ENCODE data around the gene RUNX1.
A peak's percentile ranks its signal among the peaks of the same experiment; 100 is the strongest.

Gene RUNX1

DNA sequence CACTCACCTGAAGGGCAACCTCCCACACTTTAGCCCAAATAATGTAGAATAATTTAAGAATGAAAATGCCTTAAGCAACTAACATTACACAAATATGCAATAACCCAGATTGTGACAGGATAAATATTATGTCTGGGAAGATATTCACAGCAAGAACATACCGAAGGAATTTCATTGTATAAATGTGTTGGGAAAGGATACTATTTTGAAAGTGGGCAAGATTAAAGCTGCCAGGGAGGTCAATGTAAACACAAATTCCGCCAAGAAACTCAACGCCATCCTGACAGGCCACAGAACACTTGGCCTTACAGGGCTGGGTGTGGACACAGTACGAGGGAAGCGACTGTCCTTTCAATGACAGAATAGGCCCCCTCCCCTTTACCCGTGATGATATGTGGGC lies 173.3 kb downstream of the RUNX1 start:
- no peak for DNase-seq

DNA sequence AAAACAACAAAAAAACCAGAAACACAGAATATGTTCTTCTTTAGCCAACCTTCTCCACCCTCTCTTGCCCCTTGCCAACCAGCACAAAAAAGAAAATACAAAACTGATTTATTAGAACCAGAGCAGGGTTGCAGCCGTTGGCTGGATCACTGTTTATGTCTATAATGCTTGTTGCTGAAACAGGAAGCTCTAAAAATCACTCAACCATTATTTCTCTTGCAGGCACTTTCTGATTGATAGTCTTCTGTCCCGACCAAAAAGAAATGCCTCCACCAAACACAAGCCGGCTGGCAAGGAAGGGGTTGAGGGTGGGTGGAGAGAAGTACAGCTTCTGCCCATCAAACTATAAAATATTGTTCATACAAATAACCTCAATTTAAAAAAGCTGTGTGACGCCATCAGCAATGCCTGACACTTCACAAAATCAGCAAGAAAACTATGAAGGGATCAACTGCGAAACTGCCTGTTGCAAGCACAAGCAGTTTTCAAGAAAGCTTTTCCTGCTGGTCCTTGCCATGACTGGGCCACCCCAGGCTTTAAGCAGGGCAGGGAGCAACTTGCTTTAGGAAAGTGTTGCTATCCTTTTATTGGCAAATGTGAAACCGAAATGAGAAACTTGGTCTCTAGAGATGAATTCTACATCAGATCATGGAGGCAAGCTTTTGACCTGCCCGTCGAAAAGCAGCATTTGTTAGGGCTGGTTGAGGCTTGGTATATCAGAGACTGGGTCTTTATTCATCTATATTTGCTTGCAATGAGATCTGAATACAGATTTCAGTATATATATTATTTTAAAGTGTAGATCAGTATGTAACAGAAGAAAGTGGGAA lies 174.2 kb downstream of the RUNX1 start:
- DNase-seq = no peak

DNA sequence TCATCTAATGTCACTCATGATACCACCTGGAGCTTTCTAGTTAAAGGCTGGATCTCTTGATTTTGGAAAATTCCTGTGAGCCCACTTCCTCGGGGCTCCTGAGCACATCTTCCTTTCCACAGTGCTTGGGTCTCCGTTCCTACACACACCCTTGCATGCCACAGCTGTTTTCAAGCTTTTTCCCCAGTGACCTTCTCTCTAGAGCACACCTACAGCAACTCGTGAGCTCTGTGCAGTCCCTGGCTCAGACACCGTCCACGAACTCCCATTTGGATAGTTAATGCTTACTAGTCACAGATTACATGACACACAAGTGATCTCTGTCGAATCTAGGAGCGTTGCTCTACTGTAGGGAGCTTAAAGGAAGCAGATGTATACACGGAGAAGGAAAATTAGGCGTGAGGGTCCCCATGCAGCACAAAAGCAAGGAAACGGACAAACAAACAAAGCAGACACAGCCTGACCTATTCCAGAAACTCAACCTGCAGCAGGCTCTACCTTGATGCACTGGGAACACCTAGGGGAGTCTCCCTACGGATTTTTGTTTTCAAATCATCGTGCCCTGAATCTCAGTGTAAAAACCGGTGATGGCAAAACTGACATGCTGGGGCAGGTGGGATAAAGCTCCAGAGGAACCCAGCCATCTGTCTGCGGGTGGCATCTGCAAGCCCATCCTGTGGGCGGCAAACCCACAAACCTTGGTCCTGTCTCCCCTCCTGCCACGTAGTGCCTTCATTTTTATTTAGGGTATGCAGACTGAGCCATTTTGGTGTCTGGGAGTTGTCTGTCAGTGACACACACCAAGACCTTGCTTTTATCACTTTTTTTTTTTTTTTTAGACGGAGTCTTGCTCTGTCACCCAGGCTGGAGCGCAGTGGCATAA lies 177.8 kb downstream of the RUNX1 start:
- no peak for DNase-seq

DNA sequence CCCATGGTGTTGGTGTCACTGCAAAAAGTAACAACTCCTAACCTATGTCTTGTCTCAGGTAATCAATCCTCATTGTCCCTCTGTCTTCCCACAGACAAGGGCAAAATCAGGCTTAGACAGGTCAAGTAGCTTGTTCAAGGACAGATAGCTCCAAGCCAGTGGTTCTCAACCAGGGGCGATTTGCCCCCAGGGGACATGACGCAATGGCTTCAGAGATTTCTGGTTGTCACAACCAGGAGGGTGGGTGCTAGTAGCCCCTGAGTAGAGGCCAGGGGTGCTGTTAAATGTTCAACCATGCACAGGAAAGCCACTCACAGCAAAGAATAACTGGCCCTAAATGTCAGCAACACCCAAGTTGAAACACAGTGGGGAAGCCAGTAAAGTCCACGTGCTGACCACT lies 178.9 kb downstream of the RUNX1 start:
- no peak for DNase-seq

DNA sequence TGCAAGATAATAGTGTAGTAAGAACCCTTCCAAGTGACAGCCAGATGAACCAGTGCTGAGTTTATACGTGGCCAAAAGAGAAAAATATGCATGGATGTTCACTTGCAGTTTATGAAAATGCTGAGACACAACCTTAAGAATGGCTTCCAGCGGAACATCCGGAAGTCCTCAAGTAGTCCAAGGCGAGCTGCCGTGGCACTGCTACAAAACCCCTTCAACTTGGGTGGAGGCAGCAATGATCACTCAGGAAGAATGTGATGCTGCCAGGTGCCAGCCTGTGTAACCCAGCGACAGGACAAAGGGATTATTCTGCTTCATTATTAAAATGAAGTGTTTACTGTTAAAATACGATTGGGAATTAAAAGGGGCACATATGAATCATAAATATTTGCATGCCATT lies 179.6 kb downstream of the RUNX1 start:
- DNase-seq = no peak

DNA sequence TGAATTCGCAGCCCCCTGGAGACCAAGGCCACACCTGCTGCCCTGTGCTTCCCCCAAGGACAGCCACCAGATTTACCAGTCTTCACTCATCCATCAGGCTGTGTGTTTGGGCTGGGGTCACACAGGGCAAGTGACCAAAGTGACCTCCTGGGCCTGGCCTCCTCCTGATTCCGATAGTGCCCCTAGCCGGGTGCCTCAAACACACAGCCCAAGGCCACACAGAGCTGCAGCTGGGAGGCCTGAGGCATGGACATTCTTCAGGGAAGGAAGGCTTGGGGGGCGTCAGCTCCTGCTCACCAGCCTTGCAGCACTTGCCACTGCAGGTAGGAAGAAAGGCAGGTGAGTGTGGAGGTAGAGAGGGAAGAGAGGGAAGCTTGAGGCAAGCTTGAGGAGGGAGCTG lies 181.3 kb downstream of the RUNX1 start:
- no peak for DNase-seq

DNA sequence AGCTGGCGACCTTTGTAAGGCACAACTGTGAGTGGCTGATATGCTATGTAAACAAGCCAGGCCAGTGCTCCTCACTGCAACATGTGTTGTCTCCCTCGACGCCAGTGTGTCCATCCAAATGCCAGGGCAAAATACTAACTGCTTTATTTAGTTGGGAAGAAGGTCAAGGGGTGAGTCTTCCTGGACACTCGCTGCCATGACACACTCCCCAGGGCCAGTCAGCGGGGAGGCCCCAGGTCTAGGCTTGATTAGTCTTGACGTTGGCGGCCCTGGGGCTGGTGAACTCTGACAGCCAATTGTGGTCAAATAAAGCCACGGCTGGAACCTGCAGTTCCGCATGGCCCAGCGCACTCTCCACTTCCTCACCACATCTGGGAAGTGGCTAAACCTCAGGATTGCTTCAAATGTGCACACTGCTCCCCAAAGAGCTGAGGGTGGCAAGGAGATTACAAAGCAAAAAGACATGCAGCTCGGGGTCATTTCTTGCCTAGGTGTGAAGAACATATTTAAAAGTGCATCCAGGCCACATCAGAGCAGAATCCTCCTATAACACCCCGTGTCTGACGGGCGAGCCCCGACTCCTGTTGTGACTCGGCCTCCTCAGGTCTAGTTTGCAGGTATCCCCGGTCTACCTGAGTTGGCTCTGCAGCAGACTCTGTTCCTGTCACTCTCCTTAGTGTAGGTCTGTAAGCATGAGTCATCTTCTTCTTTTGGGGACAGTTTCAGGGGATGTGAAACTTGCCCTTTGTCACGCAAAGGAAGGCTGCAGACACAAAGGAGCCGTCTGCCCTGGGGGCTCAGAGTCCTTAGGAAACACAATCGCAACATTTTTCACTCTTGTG lies 183.5 kb downstream of the RUNX1 start:
- peak in 1 of 5 donors; percentile 80 for DNase-seq

DNA sequence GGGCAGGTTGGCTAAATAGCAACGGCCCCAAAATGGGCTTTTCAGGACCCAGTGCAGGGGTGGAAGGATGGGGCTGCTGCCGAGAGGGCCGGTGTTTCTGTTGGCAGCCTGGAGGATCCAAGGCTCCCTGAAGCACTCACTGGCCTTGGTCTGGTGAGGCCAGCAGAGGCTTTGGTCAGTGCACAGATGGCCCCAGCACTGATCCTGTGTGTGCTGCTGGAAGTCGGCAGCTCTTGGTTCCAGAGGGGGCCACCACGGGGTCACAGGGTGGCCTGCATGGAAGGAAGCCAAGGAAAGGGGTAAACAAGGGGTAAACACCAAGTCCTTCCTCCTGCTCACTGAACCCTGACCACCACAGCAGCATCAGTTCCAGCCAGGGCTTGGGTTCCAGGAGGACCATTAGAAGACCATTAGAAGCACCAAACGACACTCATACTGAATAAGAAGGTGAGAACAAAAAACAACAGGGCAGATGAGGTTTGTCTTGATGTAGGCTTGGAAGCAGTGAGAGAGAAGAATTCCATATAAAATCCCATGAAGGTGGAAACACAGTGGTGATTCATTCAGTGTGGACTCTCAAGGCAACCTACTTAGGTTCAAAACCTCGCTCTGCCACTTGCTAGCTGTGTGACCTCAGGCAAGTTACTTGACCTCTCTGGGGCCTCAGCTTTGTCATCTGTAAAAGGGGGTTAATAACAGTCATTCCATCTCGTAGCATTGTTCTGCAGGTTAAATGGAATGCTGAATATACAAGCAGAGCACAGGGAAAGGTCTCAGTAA lies 184.5 kb downstream of the RUNX1 start:
- no peak for DNase-seq

DNA sequence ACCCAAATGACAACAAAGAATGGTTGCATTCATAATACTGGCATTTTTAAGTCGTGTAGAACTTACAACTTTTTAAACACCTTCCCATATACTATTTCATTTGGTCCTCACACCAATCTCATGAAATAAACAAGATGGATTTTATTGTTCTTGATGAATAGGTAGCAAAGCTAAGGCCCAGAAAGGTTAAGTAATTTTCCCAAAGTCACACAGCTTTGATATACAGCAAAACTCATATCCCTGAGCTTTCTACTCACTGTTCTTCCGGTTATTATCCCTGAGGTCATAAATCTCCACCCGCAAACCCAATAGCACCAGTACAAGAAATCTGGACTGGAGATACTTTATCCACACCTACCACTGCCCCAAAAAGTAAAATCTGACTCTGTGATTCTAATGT lies 186.2 kb downstream of the RUNX1 start:
- DNase-seq = no peak

DNA sequence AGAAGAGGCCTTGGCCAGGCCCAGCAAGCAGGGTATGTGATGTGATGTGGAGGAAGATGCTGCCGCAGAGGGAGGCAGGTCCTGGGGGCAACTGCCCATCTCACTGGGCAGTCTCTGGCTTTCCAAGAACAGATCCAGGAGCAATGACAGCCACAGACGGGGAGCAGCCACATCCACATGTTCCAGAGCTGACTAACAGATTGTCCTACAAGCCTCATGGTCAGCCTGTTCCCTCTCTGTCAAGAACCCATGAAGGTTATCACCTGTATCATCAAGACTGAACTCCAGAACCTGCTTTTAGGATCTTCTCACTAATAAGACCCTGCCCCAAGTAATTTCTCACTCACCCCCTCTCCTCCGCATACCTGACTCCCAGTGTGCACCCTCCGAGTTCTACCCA lies 187.8 kb downstream of the RUNX1 start:
- no peak for DNase-seq

DNA sequence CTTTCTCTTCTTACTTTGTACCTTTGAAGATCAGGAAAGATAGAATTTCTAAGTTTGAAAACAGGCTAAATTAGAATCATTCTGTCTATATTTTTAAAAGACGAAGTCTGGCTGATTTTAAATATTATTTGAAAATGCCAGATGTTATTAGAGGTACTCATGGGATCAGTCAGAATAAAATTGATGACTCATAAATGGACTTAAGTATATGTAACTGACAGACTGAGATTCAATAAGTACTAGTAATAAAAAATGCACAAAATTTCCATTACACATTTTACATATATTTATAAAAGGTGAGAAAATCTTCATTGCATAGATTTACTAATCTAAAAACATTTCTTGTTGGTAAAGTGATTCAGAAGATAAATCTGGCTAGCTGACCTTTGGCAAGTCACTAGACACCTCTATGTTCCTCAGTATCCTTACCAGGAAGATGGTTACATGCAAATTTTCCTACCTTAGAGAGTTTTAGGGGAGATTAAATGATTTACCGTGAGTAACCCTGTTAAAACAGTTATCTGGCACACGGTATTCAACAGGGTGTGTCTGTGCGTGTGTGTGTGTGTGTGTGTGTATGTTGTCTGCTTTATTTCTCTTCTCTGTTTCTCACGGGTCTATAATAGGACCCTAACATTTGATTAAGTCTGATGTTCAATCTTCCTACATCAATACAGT lies 189.0 kb downstream of the RUNX1 start:
- no peak for DNase-seq

DNA sequence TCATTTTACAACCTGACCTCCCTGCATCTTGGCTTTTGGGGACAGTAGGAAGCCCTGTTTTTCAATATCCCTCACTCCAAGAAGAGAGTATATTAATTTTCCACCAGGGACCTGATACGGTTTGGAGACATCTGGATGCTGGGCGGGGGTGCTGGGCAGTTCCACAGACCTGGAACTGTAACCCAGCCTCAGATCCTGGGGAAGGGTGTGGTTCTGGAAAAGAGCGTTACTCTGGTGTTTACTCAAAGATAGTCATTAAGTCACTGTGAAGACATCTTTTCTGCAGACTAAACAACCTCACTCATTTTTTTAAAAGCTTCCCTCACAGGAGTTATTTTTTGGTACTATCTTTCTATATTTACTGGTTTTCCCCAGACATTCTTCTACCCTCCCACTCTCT lies 190.5 kb downstream of the RUNX1 start:
- DNase-seq = no peak

DNA sequence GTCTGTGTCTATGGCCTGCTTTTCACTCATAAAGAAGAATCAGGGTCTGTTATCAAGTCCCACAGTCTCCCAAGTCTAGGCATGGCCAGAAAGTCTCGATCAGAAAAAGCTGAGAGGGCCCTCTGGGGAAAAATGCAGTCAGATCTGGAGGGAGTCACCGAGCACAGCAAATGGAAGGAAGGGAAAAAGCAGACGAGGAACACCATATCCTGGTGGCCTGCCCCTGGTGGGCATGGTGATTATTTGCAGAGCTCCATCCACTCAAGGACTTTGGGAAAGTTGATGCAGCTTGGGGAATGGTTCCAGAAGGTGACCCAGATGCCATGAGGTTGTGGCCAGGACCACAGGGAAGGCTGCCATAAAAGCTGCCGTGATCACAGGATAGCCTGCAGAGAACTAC lies 191.2 kb downstream of the RUNX1 start:
- no peak for DNase-seq

DNA sequence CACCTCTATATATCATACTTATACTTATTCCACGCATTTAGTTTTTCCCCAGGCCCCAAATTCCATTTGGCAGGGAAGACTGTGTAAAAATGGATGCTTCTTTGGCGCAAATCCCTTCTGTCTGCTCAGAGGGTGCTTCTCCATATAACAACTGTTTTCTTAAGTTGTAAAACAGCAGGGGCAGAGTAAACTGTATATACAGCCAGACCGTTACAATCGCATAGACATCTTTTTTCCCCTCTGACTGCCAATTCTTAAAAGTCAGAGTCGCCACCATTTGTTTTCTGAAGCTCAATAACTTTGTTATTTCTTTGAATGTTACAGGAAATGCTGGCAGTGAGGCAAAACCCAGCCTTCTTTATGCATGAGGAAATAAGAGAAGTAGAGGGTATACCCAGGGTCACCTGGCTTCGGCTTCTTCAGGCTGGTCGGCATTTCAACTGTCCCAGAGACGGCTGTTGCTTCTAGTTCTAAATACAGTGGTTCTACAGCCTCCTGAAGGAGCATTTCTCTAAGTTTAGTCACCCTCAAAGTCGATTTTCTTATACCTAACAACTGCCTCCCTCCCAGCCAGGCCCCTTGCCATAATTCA lies 191.9 kb downstream of the RUNX1 start:
- no peak for DNase-seq

DNA sequence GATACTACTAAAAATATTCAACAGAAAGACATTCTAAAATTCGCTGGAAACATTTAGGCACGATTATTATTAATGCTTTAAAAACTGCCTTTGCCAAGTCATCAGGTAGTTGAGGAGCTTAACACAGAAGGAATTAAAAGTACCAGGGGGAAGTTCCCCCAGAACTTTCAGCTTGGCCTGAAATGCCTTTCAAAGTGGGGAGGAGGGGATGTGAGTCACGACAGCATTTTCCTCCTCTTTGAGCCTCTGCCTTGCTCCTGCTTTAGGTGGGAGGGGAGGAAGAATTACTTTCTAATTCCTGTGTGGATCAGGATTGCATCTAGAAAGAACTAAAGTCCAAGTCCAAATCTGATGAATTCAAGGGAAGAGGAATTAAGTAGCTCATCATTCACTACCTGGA lies 196.7 kb downstream of the RUNX1 start:
- DNase-seq = no peak

DNA sequence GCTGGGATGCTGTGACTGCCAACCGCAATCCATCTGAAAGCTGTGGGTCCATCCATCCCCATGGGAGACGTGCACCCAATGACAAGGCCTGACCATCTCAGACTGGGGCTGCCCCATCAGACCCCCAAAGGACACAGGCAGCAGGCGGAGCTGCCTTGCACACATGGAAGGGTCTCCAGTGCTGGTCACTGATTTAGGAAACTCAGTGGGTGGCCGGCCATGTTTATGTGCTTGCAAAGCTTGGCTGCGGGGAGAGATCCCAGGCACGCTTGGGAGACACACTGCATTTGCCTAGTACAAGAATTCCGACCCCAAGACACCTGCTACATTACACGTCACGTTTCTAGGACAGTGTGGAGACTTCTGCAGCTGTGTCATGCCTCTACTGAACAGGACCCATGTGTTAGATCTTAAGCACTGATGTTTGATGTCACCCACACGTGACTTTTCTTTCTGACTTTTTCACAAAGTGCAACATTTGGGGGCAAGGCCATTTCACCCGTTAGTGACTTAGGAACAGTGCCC lies 198.9 kb downstream of the RUNX1 start:
- no peak for DNase-seq

DNA sequence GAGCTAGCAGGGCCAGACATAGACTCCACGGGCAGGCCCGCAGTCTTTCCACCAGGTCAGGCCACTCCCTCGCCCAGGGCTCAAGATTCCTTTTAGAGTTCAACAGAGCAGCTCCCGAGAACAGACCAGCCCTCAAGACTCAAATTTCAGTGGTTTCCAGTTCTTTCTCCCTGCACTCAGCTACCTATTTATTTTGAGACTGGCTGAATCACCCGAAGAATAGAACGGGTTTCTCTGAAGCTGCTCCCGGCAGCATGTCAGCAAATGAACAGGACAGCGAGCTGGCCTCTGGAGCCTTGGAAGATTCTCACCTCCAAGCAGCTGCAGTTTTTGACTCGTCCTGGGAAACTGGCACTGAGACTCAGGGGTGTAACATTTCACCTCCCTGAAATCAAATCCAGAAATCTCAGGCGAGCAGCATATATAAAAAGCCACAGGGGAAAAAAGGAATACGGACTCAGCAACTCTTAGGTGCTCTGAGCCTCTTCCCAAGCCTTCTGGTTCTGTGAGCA lies 202.4 kb downstream of the RUNX1 start:
- no peak for DNase-seq

DNA sequence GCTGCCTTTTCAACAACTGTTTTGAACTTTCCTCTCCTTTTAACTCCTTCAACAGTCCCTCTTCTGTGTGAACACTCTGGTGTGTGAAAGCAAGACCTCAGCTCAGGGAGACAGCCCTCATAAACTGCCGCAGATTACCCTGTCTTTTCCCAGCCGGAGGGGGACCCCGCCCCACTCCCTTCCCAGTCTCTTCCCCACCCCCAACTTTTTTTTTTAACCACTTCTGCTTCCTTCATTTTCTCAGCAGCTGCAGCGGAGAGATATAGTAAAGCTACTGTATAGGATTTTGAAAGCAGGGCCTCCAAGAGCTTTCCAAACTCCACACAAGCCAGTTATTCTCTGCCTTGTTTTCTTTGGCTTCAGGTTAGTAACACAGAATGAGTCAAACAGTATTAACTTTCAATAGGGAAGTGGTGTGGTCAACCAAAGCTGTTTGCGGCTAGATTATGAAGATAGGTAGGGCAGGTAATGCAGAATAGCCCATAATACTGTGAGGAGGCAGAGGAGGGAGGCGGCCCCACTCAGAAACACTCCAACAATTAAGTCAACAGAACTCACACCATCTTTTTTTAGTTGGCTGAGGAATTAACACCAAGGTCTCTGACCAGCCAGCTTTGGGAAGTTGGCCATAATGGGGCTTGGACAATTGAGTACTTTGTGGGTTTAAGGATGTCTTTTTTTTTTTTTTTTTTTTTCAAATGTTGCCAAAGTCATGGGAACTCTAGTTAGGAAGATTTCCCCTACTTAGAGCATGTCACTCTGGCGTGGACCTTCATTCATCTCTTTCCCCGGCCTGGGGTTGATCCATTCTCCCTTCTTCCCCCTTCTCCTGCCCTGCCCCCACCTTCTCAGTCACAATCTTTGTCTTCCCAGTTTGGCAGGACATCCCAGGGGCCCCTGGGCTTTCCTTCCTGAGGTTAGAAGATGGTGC lies 203.3 kb downstream of the RUNX1 start:
- peak in 2 of 5 donors; percentile 15 to 77 for DNase-seq

DNA sequence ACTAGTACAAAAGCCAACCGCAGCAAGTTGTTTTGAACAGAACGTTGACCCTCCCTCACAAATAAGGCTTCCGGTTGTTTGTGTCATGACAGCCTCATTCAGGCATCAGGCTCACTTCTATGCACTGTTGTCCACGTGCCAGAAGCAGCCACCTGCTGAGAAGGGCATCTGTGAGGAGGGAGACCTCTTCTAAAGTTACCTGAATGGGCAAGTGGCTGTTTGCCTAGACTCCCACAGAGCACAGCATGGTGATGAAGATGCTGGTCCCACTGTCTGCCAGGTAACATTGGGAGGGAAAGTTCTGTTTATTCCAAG lies 204.2 kb downstream of the RUNX1 start:
- no peak for DNase-seq
